ENCODE results near the gene RBM20. TPM values are rescaled to one million over a fixed set of nuclear protein-coding genes. Genes with fewer than 3 reads are reported as not detected.
A peak's percentile ranks its signal among the peaks of the same experiment; 100 is the strongest.

The RBM20 gene
- total RNA-seq, 1 experiment from 2014 or later: 16.5 TPM

GRCh38 chr10:110742801-110743200, 98.7 kb downstream of the RBM20 start:
- Histone ChIP-seq H3K4me3 (no peak overlapping the region), H3K27me3 (replicated peaks) (no peaks in the 10 kb centered on the region), H3K36me3 (no peaks in the 10 kb centered on the region), H3K9me3 (replicated peaks) (no peaks in the 10 kb centered on the region), H3K4me1 (replicated peaks) (peaks cover 46% of the 10 kb centered on the region), H3K27ac (no peak overlapping the region)
- DNase-seq (ENCODE audit: low read depth in 1 of 2, low spot score in 2 of 2): no peak

GRCh38 chr10:110744782-110745181, 100.6 kb downstream of the RBM20 start:
- H3K27ac ChIP-seq: no peak overlapping the region
- H3K4me3 ChIP-seq: no peak overlapping the region
- H3K9me3 ChIP-seq (replicated peaks): peaks cover 7% of the 10 kb centered on the region
- no peaks in the 10 kb centered on the region for H3K27me3 ChIP-seq (replicated peaks)
- DNase-seq (ENCODE audit: low read depth in 1 of 2, low spot score in 2 of 2): no peak
- H3K4me1 ChIP-seq (replicated peaks): peaks cover 38% of the 10 kb centered on the region
- H3K36me3 ChIP-seq: peaks cover 6% of the 10 kb centered on the region

- peak; percentile 59 to 63 for DNase-seq (ENCODE audit: low read depth in 1 of 2, low spot score in 2 of 2)
- H3K36me3 ChIP-seq: peaks cover 6% of the 10 kb centered on the region
- H3K4me1 ChIP-seq (replicated peaks): peaks cover 30% of the 10 kb centered on the region
- peaks cover 7% of the 10 kb centered on the region for H3K9me3 ChIP-seq (replicated peaks)
- no peak overlapping the region for H3K27ac ChIP-seq
- H3K4me3 ChIP-seq: no peak overlapping the region
- H3K27me3 ChIP-seq (replicated peaks): no peaks in the 10 kb centered on the region
Observed at GRCh38 chr10:110746254-110746826, 102.2 kb downstream of the RBM20 start.

- Histone ChIP-seq H3K27ac (peak overlapping the region; percentile 72), H3K4me1 (replicated peaks) (peaks cover 26% of the 10 kb centered on the region), H3K9me3 (replicated peaks) (peaks cover 7% of the 10 kb centered on the region), H3K27me3 (replicated peaks) (no peaks in the 10 kb centered on the region), H3K36me3 (peaks cover 6% of the 10 kb centered on the region), H3K4me3 (no peak overlapping the region)
- DNase-seq (ENCODE audit: low read depth in 1 of 2, low spot score in 2 of 2): peak in 1 of 2 experiments; percentile 40
Observed at GRCh38 chr10:110746969-110747608, 103.0 kb downstream of the RBM20 start.

DNA sequence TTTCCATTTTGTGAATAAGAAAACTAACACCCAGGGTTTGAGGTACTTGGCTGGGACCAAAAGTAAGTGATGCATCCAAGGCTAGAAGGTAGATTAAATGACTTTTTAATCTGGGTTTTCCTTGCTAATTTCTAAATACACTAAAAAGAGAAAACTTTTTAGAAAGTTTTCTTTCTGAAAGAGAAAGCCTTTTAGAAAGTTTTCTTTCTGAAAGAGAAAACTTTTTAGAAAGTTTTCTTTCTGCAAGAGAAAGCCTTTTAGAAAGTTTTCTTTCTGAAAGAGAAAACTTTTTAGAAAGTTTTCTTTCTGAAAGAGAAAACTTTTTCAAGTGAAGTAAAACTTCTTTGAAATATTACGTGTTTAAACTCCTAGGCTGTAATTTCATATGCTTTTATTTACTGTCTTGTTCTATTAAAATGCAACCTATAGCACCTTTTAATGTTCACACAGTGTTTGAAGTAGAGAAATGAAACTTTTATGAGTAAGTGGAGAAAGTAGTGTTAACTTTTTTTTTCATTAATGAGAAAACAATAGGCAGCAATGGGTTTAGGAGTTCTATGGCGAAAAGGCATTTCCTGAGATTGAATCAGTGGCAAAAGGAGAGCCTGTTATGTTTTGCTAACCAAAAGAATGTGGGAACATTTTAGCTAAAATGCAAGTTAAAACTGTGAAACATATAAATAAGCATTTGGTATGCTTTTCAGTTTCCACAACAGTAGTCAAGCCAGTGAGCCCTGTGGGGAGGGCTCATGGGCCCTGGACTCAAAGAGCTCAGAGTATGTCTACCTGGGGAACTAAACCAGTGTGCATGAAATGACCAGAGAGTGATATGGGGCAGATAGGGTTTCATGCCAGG, 103.7 kb downstream of the RBM20 start:
- H3K27me3 ChIP-seq (replicated peaks): no peaks in the 10 kb centered on the region
- peaks cover 7% of the 10 kb centered on the region for H3K9me3 ChIP-seq (replicated peaks)
- H3K27ac ChIP-seq: peak overlapping the region; percentile 72
- H3K4me3 ChIP-seq: no peak overlapping the region
- H3K36me3 ChIP-seq: peaks cover 6% of the 10 kb centered on the region
- H3K4me1 ChIP-seq (replicated peaks): peaks cover 24% of the 10 kb centered on the region
- peak in 1 of 2 experiments; percentile 70 for DNase-seq (ENCODE audit: low read depth in 1 of 2, low spot score in 2 of 2)

GRCh38 chr10:110748970-110749369, 104.8 kb downstream of the RBM20 start:
- Histone ChIP-seq H3K27me3 (replicated peaks) (no peaks in the 10 kb centered on the region), H3K4me3 (no peak overlapping the region), H3K4me1 (replicated peaks) (peaks cover 24% of the 10 kb centered on the region), H3K9me3 (replicated peaks) (peaks cover 7% of the 10 kb centered on the region), H3K36me3 (peaks cover 6% of the 10 kb centered on the region), H3K27ac (peak overlapping the region; percentile 72)
- DNase-seq (ENCODE audit: low read depth in 1 of 2, low spot score in 2 of 2): no peak

DNA sequence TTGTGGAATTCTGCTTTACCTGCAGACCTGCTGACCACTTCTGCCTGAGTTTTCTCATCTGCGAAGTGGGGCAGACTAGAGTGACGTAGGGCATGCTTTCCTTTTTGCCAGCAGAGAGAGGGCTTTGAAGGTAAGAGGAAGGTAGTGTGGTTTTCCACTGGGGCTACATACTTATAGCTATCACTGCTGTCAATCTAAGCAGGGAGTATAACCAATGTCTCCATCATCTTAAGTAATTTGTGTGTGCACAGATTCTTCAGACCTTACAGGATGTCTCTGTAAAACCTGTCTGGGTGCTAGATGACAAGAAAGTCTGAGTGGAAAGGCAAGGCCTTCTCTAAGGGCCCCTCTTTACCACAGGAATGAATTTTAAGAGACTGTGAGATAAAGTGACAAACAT, 106.8 kb downstream of the RBM20 start:
- peaks cover 6% of the 10 kb centered on the region for H3K36me3 ChIP-seq
- peaks cover 34% of the 10 kb centered on the region for H3K4me1 ChIP-seq (replicated peaks)
- H3K9me3 ChIP-seq (replicated peaks): peaks cover 7% of the 10 kb centered on the region
- H3K4me3 ChIP-seq: no peak overlapping the region
- no peaks in the 10 kb centered on the region for H3K27me3 ChIP-seq (replicated peaks)
- no peak for DNase-seq (ENCODE audit: low read depth in 1 of 2, low spot score in 2 of 2)
- no peak overlapping the region for H3K27ac ChIP-seq

DNA sequence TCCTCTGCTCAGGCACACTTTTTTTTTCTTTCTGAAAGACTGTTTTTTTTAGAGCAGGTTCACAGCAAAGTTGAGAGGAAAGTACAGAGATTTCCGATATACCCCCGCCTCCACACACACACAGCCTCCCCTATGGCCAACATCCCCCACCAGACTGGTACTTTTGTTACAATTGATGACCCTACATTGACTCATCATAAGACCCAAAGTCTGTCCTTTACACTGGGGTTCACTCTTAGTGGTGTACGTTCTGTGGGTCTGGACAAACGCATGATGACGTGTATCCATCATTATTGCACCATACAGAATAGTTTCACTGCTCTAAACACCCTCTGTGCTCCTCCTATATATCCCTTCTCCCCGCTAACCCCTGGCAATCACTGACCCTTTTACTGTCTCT, 107.7 kb downstream of the RBM20 start:
- Histone ChIP-seq H3K4me1 (replicated peaks) (peaks cover 40% of the 10 kb centered on the region), H3K27me3 (replicated peaks) (no peaks in the 10 kb centered on the region), H3K4me3 (no peak overlapping the region), H3K9me3 (replicated peaks) (peaks cover 7% of the 10 kb centered on the region), H3K36me3 (peaks cover 6% of the 10 kb centered on the region), H3K27ac (no peak overlapping the region)
- DNase-seq (ENCODE audit: low read depth in 1 of 2, low spot score in 2 of 2): no peak

- Histone ChIP-seq H3K4me1 (replicated peaks) (peaks cover 36% of the 10 kb centered on the region), H3K36me3 (peaks cover 6% of the 10 kb centered on the region), H3K4me3 (no peak overlapping the region), H3K27ac (no peak overlapping the region), H3K9me3 (replicated peaks) (peaks cover 6% of the 10 kb centered on the region), H3K27me3 (replicated peaks) (no peaks in the 10 kb centered on the region)
- DNase-seq (ENCODE audit: low read depth in 1 of 2, low spot score in 2 of 2): no peak
Observed at GRCh38 chr10:110753462-110753861, 109.3 kb downstream of the RBM20 start.

- no peak for DNase-seq (ENCODE audit: low read depth in 1 of 2, low spot score in 2 of 2)
- no peaks in the 10 kb centered on the region; the same call in 1 of the 2 replicates for H3K9me3 ChIP-seq (replicated peaks)
- no peak overlapping the region for H3K27ac ChIP-seq
- no peak overlapping the region for H3K4me3 ChIP-seq
- no peaks in the 10 kb centered on the region for H3K36me3 ChIP-seq
- H3K27me3 ChIP-seq (replicated peaks): no peaks in the 10 kb centered on the region
- H3K4me1 ChIP-seq (replicated peaks): peaks cover 41% of the 10 kb centered on the region
Observed at GRCh38 chr10:110754375-110755105, 110.4 kb downstream of the RBM20 start.

DNA sequence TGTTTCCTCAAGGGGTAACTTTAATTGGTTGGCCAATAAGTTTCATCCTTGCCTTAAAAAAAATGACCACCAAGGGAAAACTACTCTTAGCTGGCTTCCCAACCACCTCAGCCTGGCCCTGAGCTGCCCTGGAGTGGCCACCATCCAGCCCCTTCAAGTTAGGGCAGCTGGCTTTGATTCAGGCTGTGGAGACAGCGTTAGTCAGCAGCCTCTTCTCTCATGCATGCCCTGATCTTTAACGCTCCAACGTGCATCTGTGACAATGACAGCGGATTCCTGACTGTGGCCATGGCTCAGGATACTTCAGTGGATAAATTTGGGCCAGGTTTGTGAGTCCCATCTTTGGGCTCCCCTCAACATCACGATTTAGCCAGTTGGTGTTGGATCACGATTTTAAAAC, 111.6 kb downstream of the RBM20 start:
- Histone ChIP-seq H3K27me3 (replicated peaks) (no peaks in the 10 kb centered on the region), H3K27ac (no peak overlapping the region), H3K4me3 (no peak overlapping the region), H3K4me1 (replicated peaks) (peaks cover 47% of the 10 kb centered on the region), H3K9me3 (replicated peaks) (no peaks in the 10 kb centered on the region; the same call in 1 of the 2 replicates), H3K36me3 (no peaks in the 10 kb centered on the region)
- no peak for DNase-seq (ENCODE audit: low read depth in 1 of 2, low spot score in 2 of 2)

- Histone ChIP-seq H3K27ac (no peak overlapping the region), H3K4me3 (no peak overlapping the region), H3K9me3 (replicated peaks) (no peaks in the 10 kb centered on the region; the same call in 1 of the 2 replicates), H3K27me3 (replicated peaks) (no peaks in the 10 kb centered on the region), H3K36me3 (no peaks in the 10 kb centered on the region), H3K4me1 (replicated peaks) (peaks cover 47% of the 10 kb centered on the region)
- DNase-seq (ENCODE audit: low read depth in 1 of 2, low spot score in 2 of 2): no peak
Observed at GRCh38 chr10:110756876-110757275, 112.7 kb downstream of the RBM20 start.

DNA sequence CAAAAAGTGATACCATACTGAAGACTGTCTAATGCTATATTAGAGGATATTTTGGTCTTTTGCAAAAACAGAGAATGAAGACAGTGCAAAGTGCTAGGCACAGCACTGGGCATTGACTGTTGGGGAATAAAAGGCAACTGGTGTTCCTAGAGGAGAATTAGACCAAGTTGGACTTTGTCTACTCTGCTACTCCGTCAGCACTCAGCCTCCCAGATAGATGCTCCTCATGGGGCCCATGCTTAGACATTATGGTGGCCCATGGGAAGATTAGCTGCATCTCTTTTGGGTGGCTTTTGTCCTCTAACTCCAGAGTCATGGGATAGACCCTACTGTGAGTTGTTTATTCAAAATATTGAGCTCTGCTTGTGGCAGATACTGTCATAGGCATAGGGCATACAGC, 113.5 kb downstream of the RBM20 start:
- no peak for DNase-seq (ENCODE audit: low read depth in 1 of 2, low spot score in 2 of 2)
- Histone ChIP-seq H3K27ac (no peak overlapping the region), H3K9me3 (replicated peaks) (no peaks in the 10 kb centered on the region; the same call in 1 of the 2 replicates), H3K4me3 (no peak overlapping the region), H3K27me3 (replicated peaks) (no peaks in the 10 kb centered on the region), H3K36me3 (no peaks in the 10 kb centered on the region), H3K4me1 (replicated peaks) (peaks cover 48% of the 10 kb centered on the region)
